Ishikawa (cell line): ENCODE results near the gene DUSP22.

Experiments used
- CEBPB ChIP-seq: IDR thresholded peaks from 2 replicates; pipeline ENCODE4 v1.6.1; 2012
- EP300 ChIP-seq: IDR thresholded peaks from 2 replicates; pipeline ENCODE4 v1.6.1; 2012; ENCODE audit warnings: borderline replicate concordance
- FOXM1 ChIP-seq: IDR thresholded peaks from 2 replicates; pipeline ENCODE4 v1.6.1; 2012; ENCODE audit warnings: low read depth, borderline replicate concordance
- NFIC ChIP-seq: IDR thresholded peaks from 2 replicates; pipeline ENCODE4 v1.6.1; 2012
- RAD21 ChIP-seq: IDR thresholded peaks from 2 replicates; pipeline ENCODE4 v1.6.1; 2012; ENCODE audit warnings: low read depth
- TAF1 ChIP-seq: IDR thresholded peaks from 2 replicates; pipeline ENCODE4 v1.6.1; 2012; ENCODE audit warnings: low read depth, mild to moderate bottlenecking
- ZBTB7A ChIP-seq: IDR thresholded peaks from 2 replicates; pipeline ENCODE4 v1.6.1; 2012; ENCODE audit warnings: low read depth
- TF ChIP-seq, protein P1 (sequence below): IDR thresholded peaks from 2 replicates; pipeline ENCODE4 v1.6.1; 2012; ENCODE audit warnings: low read depth, mild to moderate bottlenecking
- TF ChIP-seq, protein P2 (sequence below): IDR thresholded peaks from 2 replicates; pipeline ENCODE4 v1.6.1; 2012

DNA sequence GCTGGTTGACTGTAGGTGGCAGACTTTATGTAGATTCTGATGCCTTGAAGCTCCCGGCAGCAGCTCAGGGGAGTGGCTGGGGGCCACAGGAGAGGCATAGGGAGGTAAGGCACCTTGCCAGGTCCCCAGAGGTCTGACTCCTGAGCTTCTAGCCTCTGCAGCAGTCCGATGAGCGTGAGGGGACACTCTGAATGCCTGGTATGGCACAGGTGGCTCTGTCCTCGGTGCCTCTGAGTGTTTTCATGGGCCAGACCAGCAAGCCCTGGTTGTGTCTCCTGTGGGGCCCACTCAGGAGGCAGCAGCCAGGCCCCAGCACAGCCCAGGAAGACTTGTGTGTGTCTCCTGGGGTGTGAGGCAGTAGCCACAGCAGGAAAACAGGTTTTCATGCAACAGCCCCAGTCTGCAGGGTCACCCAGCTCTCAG, 59.6 kb downstream of the DUSP22 start:
- TF ChIP-seq, protein P1, sequence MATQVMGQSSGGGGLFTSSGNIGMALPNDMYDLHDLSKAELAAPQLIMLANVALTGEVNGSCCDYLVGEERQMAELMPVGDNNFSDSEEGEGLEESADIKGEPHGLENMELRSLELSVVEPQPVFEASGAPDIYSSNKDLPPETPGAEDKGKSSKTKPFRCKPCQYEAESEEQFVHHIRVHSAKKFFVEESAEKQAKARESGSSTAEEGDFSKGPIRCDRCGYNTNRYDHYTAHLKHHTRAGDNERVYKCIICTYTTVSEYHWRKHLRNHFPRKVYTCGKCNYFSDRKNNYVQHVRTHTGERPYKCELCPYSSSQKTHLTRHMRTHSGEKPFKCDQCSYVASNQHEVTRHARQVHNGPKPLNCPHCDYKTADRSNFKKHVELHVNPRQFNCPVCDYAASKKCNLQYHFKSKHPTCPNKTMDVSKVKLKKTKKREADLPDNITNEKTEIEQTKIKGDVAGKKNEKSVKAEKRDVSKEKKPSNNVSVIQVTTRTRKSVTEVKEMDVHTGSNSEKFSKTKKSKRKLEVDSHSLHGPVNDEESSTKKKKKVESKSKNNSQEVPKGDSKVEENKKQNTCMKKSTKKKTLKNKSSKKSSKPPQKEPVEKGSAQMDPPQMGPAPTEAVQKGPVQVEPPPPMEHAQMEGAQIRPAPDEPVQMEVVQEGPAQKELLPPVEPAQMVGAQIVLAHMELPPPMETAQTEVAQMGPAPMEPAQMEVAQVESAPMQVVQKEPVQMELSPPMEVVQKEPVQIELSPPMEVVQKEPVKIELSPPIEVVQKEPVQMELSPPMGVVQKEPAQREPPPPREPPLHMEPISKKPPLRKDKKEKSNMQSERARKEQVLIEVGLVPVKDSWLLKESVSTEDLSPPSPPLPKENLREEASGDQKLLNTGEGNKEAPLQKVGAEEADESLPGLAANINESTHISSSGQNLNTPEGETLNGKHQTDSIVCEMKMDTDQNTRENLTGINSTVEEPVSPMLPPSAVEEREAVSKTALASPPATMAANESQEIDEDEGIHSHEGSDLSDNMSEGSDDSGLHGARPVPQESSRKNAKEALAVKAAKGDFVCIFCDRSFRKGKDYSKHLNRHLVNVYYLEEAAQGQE, result no peak
- no peak for TF ChIP-seq ZBTB7A
- TF ChIP-seq, protein P2, sequence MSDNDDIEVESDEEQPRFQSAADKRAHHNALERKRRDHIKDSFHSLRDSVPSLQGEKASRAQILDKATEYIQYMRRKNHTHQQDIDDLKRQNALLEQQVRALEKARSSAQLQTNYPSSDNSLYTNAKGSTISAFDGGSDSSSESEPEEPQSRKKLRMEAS, result no peak
- TF ChIP-seq NFIC, result no peak
- no peak for TF ChIP-seq EP300
- no peak for TF ChIP-seq RAD21
- no peak for TF ChIP-seq TAF1
- no peak for TF ChIP-seq FOXM1
- TF ChIP-seq CEBPB, result no peak
